ENCODE measurements around the gene ULBP1.
"Not testable (repeated sequence)": the region's sequence is repeated elsewhere in the genome, so short reads cannot be mapped to it uniquely, and the experiment has no call there.

Gene ULBP1

GRCh38 chr6:149967999-149968398 lies 4.3 kb downstream of the ULBP1 start:
- DNase-seq; intact Hi-C loops (cut with DNase I): not testable (repeated sequence)

- intact Hi-C loops (cut with DNase I); DNase-seq: not testable (repeated sequence)
These were observed 5.2 kb downstream of the ULBP1 start for GRCh38 chr6:149968909-149969308.

GRCh38 chr6:149969635-149970034 lies 5.9 kb downstream of the ULBP1 start:
- DNase-seq, result no peak
- intact Hi-C loops (cut with DNase I), result no loop called here

GRCh38 chr6:149974394-149974793 lies 10.7 kb downstream of the ULBP1 start:
- DNase-seq; intact Hi-C loops (cut with DNase I): not testable (repeated sequence)

- DNase-seq, result no peak
- intact Hi-C loops (cut with DNase I), result no loop called here
These were observed 11.1 kb downstream of the ULBP1 start for GRCh38 chr6:149974825-149975224.

- DNase-seq, result no peak
- intact Hi-C loops (cut with DNase I), result no loop called here
These were observed 11.7 kb downstream of the ULBP1 start for GRCh38 chr6:149975400-149975799.

GRCh38 chr6:149977221-149977620 lies 13.5 kb downstream of the ULBP1 start:
- intact Hi-C loops (cut with DNase I), result no loop called here

GRCh38 chr6:149978610-149979009 lies 14.9 kb downstream of the ULBP1 start:
- DNase-seq, result no peak
- intact Hi-C loops (cut with DNase I), result no loop called here

More at GRCh38 chr6:149977221-149977620, 13.5 kb downstream of the ULBP1 start:
- no peak for DNase-seq

- no peak for DNase-seq
These were observed 15.6 kb downstream of the ULBP1 start for GRCh38 chr6:149979293-149979692.

GRCh38 chr6:149983145-149983544 lies 19.4 kb downstream of the ULBP1 start:
- intact Hi-C loops (cut with DNase I), result no loop called here
- DNase-seq, result peak in 1 of 10 donors; percentile 24

More at GRCh38 chr6:149979293-149979692, 15.6 kb downstream of the ULBP1 start:
- intact Hi-C loops (cut with DNase I), result no loop called here

GRCh38 chr6:149984773-149985172 lies 21.0 kb downstream of the ULBP1 start:
- intact Hi-C loops (cut with DNase I), result no loop called here
- peak in 1 of 10 donors; percentile 12 for DNase-seq

- DNase-seq, result no peak
- intact Hi-C loops (cut with DNase I), result no loop called here
These were observed 21.8 kb downstream of the ULBP1 start for GRCh38 chr6:149985481-149985937.

- intact Hi-C loops (cut with DNase I), result no loop called here
- DNase-seq, result no peak
These were observed 23.9 kb downstream of the ULBP1 start for GRCh38 chr6:149987602-149988107.

- no peak for DNase-seq
- intact Hi-C loops (cut with DNase I), result no loop called here
These were observed 25.0 kb downstream of the ULBP1 start for GRCh38 chr6:149988550-149989346.

- intact Hi-C loops (cut with DNase I), result no loop called here
These were observed 26.5 kb downstream of the ULBP1 start for GRCh38 chr6:149990212-149990660.

GRCh38 chr6:149990661-149991471 lies 27.1 kb downstream of the ULBP1 start:
- intact Hi-C loops (cut with DNase I), result no loop called here
- DNase-seq, result no peak

More at GRCh38 chr6:149990212-149990660, 26.5 kb downstream of the ULBP1 start:
- no peak for DNase-seq

GRCh38 chr6:149991472-149991795 lies 27.7 kb downstream of the ULBP1 start:
- intact Hi-C loops (cut with DNase I); DNase-seq: not testable (repeated sequence)

- DNase-seq, result no peak
- intact Hi-C loops (cut with DNase I), result no loop called here
These were observed 28.1 kb downstream of the ULBP1 start for GRCh38 chr6:149991838-149992237.

- no peak for DNase-seq
- intact Hi-C loops (cut with DNase I), result no loop called here
These were observed 31.6 kb downstream of the ULBP1 start for GRCh38 chr6:149995235-149995750.

- DNase-seq, result no peak
- intact Hi-C loops (cut with DNase I), result no loop called here
These were observed 32.2 kb downstream of the ULBP1 start for GRCh38 chr6:149995971-149996370.

GRCh38 chr6:149999636-150000035 lies 35.9 kb downstream of the ULBP1 start:
- intact Hi-C loops (cut with DNase I), result no loop called here
- no peak for DNase-seq

All from posterior cingulate gyrus (tissue), 11 donors.